HG02938 (cell line): ENCODE results near the gene CST9.
A peak's percentile ranks its signal among the peaks of the same experiment; 100 is the strongest.
"Not testable (repeated sequence)": the region's sequence is repeated elsewhere in the genome, so short reads cannot be mapped to it uniquely, and the experiment has no call there.

ENCODE experiments used
- ATAC-seq: cut with Tn5 transposase; IDR thresholded peaks from one replicate; pipeline ENCODE4 v1.9.1; 2021; ENCODE audit warnings: mild to moderate bottlenecking, moderate library complexity; ENCODE audit not compliant: unreplicated experiment

The CST9 gene

GRCh38 chr20:23624324-23624691 is 18.6 kb upstream of the CST9 start:
- ATAC-seq, result no peak

- no peak for ATAC-seq
Measured at GRCh38 chr20:23623666-23624323, 18.1 kb upstream of the CST9 start.

- ATAC-seq, result no peak
Measured at GRCh38 chr20:23622839-23623343, 17.2 kb upstream of the CST9 start.

GRCh38 chr20:23622401-23622800 is 16.7 kb upstream of the CST9 start:
- not testable (repeated sequence) for ATAC-seq

- not testable (repeated sequence) for ATAC-seq
Measured at GRCh38 chr20:23620670-23621386, 15.1 kb upstream of the CST9 start.

GRCh38 chr20:23614163-23614562 is 8.4 kb upstream of the CST9 start:
- no peak for ATAC-seq

- ATAC-seq, result no peak
Measured at GRCh38 chr20:23613676-23614075, 8.0 kb upstream of the CST9 start.

- no peak for ATAC-seq
Measured at GRCh38 chr20:23612396-23612795, 6.7 kb upstream of the CST9 start.

- ATAC-seq, result no peak
Measured at GRCh38 chr20:23609486-23610109, 3.9 kb upstream of the CST9 start.

- ATAC-seq, result no peak
Measured at GRCh38 chr20:23608251-23608846, 2.6 kb upstream of the CST9 start.

GRCh38 chr20:23607497-23608245 is 2.0 kb upstream of the CST9 start:
- ATAC-seq, result no peak

- peak; percentile 82 for ATAC-seq
Measured at GRCh38 chr20:23606652-23607049, 934 bp upstream of the CST9 start.

- no peak for ATAC-seq
Measured at GRCh38 chr20:23604306-23604705, 1.4 kb downstream of the CST9 start.

GRCh38 chr20:23603321-23603720 is 2.4 kb downstream of the CST9 start:
- ATAC-seq, result no peak

- no peak for ATAC-seq
Measured at GRCh38 chr20:23602699-23603098, 3.0 kb downstream of the CST9 start.

GRCh38 chr20:23602241-23602640 is 3.5 kb downstream of the CST9 start:
- ATAC-seq, result no peak

- no peak for ATAC-seq
Measured at GRCh38 chr20:23601715-23602114, 4.0 kb downstream of the CST9 start.

- no peak for ATAC-seq
Measured at GRCh38 chr20:23598481-23598880, 7.2 kb downstream of the CST9 start.

- no peak for ATAC-seq
Measured at GRCh38 chr20:23596579-23597250, 9.0 kb downstream of the CST9 start.

GRCh38 chr20:23595941-23596340 is 9.8 kb downstream of the CST9 start:
- ATAC-seq, result no peak
